Measurements from ENCODE around the gene LACC1. TPM values are rescaled to one million over a fixed set of nuclear protein-coding genes. Genes with fewer than 3 reads are reported as not detected.

Gene LACC1
- total and polyA plus RNA-seq, 12 donors, result 3.1 to 21.6 (median 11.2) TPM

- WGBS, 4 donors, result 91 to 98% (median 93%) methylated on average over 1 of the region's 1 CpG
- Histone ChIP-seq H3K9me3 (replicated peaks in 1 of 3) (peaks cover 0 to 30% (median 0%) of the 10 kb centered on the region in 3 donors), H3K36me3 (replicated peaks in 1 of 2) (no peaks in the 10 kb centered on the region), H3K4me3 (no peak overlapping the region), H3K27ac (no peak overlapping the region), H3K4me1 (replicated peaks in 1 of 2) (peaks cover 5 to 15% of the 10 kb centered on the region in 2 donors), H3K27me3 (no peaks in the 10 kb centered on the region)
- DNase-seq, result no peak
- no peak for TF ChIP-seq POLR2A (IDR thresholded peaks at IDR 0.05)
- no peak for TF ChIP-seq CTCF (IDR thresholded peaks at IDR 0.05)
- intact Hi-C loops (cut with DNase I), result no loop called here
Observed at GRCh38 chr13:43852923-43853404, 26.7 kb upstream of the LACC1 start.

GRCh38 chr13:43861863-43862262 is 17.8 kb upstream of the LACC1 start:
- no peaks in the 10 kb centered on the region for H3K27me3 ChIP-seq
- 89 to 100% (median 95%) methylated on average over 1 of the region's 1 CpG for WGBS, 4 donors
- no peaks in the 10 kb centered on the region for H3K36me3 ChIP-seq (replicated peaks in 1 of 2)
- TF ChIP-seq POLR2A (IDR thresholded peaks at IDR 0.05) (no peak), CTCF (IDR thresholded peaks at IDR 0.05) (no peak)
- intact Hi-C loops (cut with DNase I), result no loop called here
- no peaks in the 10 kb centered on the region for H3K9me3 ChIP-seq (replicated peaks in 1 of 3)
- H3K4me3 ChIP-seq, result no peak overlapping the region
- H3K27ac ChIP-seq, result no peak overlapping the region
- no peak for DNase-seq
- H3K4me1 ChIP-seq (replicated peaks in 1 of 2), result no peaks in the 10 kb centered on the region

GRCh38 chr13:43864921-43865320 is 14.8 kb upstream of the LACC1 start:
- Histone ChIP-seq H3K36me3 (replicated peaks in 1 of 2) (no peaks in the 10 kb centered on the region), H3K4me1 (replicated peaks in 1 of 2) (no peaks in the 10 kb centered on the region), H3K4me3 (no peak overlapping the region), H3K27ac (no peak overlapping the region), H3K9me3 (replicated peaks in 1 of 3) (no peaks in the 10 kb centered on the region), H3K27me3 (no peaks in the 10 kb centered on the region)
- TF ChIP-seq POLR2A (IDR thresholded peaks at IDR 0.05) (no peak), CTCF (IDR thresholded peaks at IDR 0.05) (no peak)
- WGBS, 4 donors, result 80 to 98% (median 97%) methylated on average over 4 of the region's 4 CpGs
- intact Hi-C loops (cut with DNase I), result no loop called here
- no peak for DNase-seq

- Histone ChIP-seq H3K36me3 (replicated peaks in 1 of 2) (no peaks in the 10 kb centered on the region), H3K4me1 (replicated peaks in 1 of 2) (no peaks in the 10 kb centered on the region), H3K27ac (no peak overlapping the region), H3K27me3 (no peaks in the 10 kb centered on the region), H3K4me3 (no peak overlapping the region), H3K9me3 (replicated peaks in 1 of 3) (no peaks in the 10 kb centered on the region)
- WGBS, 4 donors, result 73 to 85% (median 80%) methylated on average over 4 of the region's 4 CpGs
- intact Hi-C loops (cut with DNase I), result no loop called here
- no peak for TF ChIP-seq POLR2A (IDR thresholded peaks at IDR 0.05)
- TF ChIP-seq CTCF (IDR thresholded peaks at IDR 0.05), result no peak
- DNase-seq, result no peak
Observed at GRCh38 chr13:43865892-43866291, 13.8 kb upstream of the LACC1 start.
